ENCODE data around the gene NRAP.

NRAP gene

GRCh38 chr10:113663908-113664307 lies at the start of gene NRAP:
Gene NRAP (minus strand): TSS chr10:113664041. CDS start chr10:113663882, 159 bp downstream.
- DNase-seq (ENCODE audit: low read depth in 2 of 2) = no peak

- DNase-seq (ENCODE audit: low read depth in 2 of 2) = no peak
Observed at GRCh38 chr10:113713640-113713982, 49.8 kb upstream of the NRAP start.

- no peak for DNase-seq (ENCODE audit: low read depth in 2 of 2)
Observed at GRCh38 chr10:113712755-113713639, 49.2 kb upstream of the NRAP start.

GRCh38 chr10:113712024-113712423 lies 48.2 kb upstream of the NRAP start:
- no peak for DNase-seq (ENCODE audit: low read depth in 2 of 2)

GRCh38 chr10:113711142-113711541 lies 47.3 kb upstream of the NRAP start:
- no peak for DNase-seq (ENCODE audit: low read depth in 2 of 2)

- DNase-seq (ENCODE audit: low read depth in 2 of 2) = no peak
Observed at GRCh38 chr10:113709221-113709838, 45.5 kb upstream of the NRAP start.

- DNase-seq (ENCODE audit: low read depth in 2 of 2) = no peak
Observed at GRCh38 chr10:113708640-113709039, 44.8 kb upstream of the NRAP start.

- DNase-seq (ENCODE audit: low read depth in 2 of 2) = no peak
Observed at GRCh38 chr10:113706623-113707022, 42.8 kb upstream of the NRAP start.

GRCh38 chr10:113705344-113705652 lies 41.5 kb upstream of the NRAP start:
- no peak for DNase-seq (ENCODE audit: low read depth in 2 of 2)

GRCh38 chr10:113704637-113705343 lies 40.9 kb upstream of the NRAP start:
- no peak for DNase-seq (ENCODE audit: low read depth in 2 of 2)

- no peak for DNase-seq (ENCODE audit: low read depth in 2 of 2)
Observed at GRCh38 chr10:113697595-113697994, 33.8 kb upstream of the NRAP start.

GRCh38 chr10:113695691-113696090 lies 31.9 kb upstream of the NRAP start:
- DNase-seq (ENCODE audit: low read depth in 2 of 2) = no peak

GRCh38 chr10:113693348-113693747 lies 29.5 kb upstream of the NRAP start:
- no peak for DNase-seq (ENCODE audit: low read depth in 2 of 2)

- no peak for DNase-seq (ENCODE audit: low read depth in 2 of 2)
Observed at GRCh38 chr10:113692271-113692670, 28.4 kb upstream of the NRAP start.

- no peak for DNase-seq (ENCODE audit: low read depth in 2 of 2)
Observed at GRCh38 chr10:113691381-113691780, 27.5 kb upstream of the NRAP start.

- DNase-seq (ENCODE audit: low read depth in 2 of 2) = no peak
Observed at GRCh38 chr10:113690749-113691148, 26.9 kb upstream of the NRAP start.

GRCh38 chr10:113689574-113689973 lies 25.7 kb upstream of the NRAP start:
- DNase-seq (ENCODE audit: low read depth in 2 of 2) = no peak

- DNase-seq (ENCODE audit: low read depth in 2 of 2) = no peak
Observed at GRCh38 chr10:113689057-113689456, 25.2 kb upstream of the NRAP start.

GRCh38 chr10:113687037-113687436 lies 23.2 kb upstream of the NRAP start:
- DNase-seq (ENCODE audit: low read depth in 2 of 2) = no peak

GRCh38 chr10:113686028-113686427 lies 22.2 kb upstream of the NRAP start:
- DNase-seq (ENCODE audit: low read depth in 2 of 2) = no peak

GRCh38 chr10:113683300-113683699 lies 19.5 kb upstream of the NRAP start:
- DNase-seq (ENCODE audit: low read depth in 2 of 2) = no peak

- no peak for DNase-seq (ENCODE audit: low read depth in 2 of 2)
Observed at GRCh38 chr10:113681533-113682470, 18.0 kb upstream of the NRAP start.

Data from stimulated activated CD8-positive, alpha-beta memory T cell treated with anti-CD3 and anti-CD28 coated beads, Interleukin-7, amount 100 ng/mL, for 1 hour (primary cell).